Stimulated activated CD4-positive, alpha-beta T cell treated with anti-CD3 and anti-CD28 coated beads, Interleukin-2, amount 100 ng/mL, for 48 hours (primary cell): ENCODE data around the gene TRIO.

Experiments used
- DNase-seq, 2 donors: peaks; one replicate each; pipeline ENCODE4 v3.0.0-alpha.2; 2020

Gene TRIO

DNA sequence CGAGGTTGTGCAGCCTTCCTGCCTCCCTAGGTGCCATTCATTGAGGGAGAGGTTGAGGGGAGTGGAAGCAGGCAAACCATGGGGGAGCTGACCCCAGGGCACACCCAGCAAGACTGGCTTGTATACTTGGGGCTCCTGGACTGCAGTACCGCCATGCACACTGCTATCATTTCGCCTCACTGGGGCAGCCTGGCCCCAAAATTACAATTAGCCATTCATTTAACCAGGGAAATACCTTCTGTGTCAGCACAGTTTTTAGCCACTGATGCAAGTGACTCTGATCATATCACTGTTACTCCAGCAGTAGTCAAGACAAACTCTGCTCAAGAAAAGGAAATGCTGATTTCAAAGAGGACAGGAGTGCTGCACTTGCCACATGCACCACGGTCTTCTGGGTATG, 109.7 kb downstream of the TRIO start:
- DNase-seq: no peak

DNA sequence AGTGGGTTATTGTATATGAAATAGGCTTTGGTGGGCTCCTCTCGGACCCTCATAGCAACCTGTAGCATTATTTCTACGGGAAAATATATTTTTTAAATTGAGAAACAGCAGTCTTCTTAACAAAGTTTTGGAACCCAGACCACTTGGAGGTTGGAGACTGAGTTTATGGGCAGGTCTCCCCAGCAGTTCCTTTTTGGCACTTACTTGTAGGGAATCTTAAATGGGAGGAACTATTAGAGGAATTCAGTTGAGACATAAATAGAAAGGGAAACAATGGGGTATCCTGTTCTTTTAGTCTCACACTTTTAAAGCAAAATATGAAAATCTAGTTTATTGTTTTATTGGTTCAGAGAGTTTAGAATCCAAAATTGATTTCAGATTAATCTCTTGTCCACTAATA, 111.5 kb downstream of the TRIO start:
- no peak for DNase-seq

DNA sequence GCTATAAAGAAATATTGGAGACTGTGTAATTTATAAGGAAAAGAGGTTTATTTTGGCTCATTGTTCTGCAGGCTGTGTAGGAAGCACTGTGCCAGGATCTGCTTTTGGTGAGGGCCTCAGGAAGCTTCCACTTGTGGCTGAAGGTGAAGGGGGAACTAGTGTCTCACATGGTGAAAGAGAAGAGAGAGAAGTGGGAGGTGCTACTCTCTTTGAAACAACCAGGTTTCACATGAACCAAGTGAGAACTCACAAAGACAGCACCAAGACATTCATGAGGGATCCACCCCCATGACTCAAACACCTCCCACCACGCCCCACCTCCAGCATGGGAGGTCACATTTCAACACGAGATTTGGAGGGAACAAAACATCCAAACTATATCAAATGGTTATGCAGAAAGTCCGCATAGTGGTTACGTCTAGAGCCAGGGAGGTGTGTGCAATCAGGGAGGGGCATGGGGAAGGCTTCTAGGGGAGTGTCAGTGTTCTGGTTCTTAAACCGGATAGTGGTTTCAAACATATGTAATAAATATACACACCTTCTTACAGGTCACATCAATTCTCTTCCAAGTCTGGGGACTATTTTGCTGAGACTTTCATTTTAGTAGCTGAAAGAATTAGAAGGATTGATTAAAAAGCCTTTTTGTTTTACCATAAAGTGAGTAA, 113.0 kb downstream of the TRIO start:
- no peak for DNase-seq

DNA sequence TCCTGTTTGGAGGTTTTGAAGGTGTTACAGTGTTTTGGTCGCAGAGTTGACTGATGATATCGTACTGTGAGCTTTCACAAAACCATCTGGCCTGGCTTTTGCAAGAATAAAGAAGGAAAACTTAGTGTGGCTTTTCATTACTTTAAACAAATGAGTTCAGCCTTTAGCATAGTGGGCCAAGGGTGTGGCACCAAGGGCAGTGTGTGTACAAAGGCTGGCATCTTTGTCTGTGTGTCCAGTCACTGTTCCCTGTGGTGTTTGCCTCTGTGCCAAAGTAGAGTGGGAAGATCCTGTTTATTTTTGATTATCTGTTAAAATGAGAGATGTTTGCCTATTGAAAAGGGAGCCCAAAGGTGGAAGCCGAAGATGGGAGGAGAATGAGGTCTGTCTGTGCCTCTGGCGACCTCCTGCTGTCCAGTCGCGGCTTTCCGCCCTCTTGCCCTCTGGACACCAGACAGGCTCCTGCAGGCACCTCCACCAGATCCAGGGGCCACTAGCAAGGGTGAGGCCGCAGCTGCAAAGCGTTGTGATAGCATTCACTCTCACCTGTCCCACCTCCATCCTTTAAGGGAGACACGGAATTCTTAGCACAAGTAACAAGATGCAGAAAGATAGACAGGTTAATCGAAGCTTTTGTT, 113.7 kb downstream of the TRIO start:
- no peak for DNase-seq

DNA sequence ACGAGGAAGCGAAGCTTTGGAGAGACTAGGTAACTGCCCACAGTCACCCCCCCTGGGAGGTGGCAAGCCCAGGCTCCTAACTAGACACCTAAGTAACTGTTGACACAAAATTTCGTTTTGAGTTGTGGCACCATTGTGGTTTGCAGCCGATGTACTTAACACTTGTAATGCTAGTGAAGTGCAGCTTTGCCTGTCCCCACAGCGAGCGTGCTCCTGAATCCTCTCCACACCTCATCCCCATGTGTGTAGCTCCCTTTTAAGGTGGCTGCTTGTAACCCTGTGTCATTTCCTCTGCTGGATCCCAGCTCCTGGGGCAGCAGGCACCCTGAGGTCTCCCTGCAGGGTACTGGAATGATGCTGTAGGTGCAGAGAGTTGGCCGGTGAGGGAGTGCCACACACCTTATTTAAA, 114.9 kb downstream of the TRIO start:
- DNase-seq: no peak

DNA sequence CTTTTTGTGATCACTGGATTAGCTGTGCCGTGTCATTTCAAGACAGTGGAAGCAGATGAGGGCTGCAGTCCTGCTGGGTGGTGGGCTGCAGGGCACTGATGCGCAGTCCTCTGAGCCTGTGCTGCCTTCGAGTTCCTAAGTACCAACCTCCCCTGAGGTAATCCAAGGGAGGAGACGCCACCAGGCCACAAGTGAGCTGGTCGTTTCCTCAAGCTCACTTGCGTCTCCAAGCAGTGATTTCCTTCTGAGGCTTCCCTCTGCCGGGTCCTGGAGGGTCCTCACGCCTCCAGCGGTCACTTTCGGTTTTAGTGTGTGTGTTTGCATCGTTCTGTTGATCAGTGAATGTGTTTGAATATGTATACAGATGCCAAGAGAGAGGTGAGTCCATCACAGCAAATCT, 115.7 kb downstream of the TRIO start:
- no peak for DNase-seq

DNA sequence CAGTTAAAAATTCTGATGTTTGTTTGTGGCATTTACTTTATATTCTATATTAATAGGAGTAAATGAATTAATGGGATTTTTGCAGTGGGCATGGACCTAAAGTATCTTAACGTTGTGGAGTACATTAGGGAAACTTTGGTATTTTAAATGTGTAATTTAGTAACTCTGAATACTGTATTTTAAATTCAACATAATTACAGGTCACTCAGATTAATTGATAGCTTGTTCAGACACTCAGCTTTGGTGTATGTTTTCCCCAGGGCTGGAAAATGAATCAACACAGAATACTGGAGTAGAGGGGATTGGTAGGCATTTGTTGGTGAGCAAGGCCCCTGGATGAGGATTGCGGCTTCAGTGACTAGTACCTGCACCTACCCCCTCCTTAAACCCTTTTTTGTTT, 117.5 kb downstream of the TRIO start:
- no peak for DNase-seq

DNA sequence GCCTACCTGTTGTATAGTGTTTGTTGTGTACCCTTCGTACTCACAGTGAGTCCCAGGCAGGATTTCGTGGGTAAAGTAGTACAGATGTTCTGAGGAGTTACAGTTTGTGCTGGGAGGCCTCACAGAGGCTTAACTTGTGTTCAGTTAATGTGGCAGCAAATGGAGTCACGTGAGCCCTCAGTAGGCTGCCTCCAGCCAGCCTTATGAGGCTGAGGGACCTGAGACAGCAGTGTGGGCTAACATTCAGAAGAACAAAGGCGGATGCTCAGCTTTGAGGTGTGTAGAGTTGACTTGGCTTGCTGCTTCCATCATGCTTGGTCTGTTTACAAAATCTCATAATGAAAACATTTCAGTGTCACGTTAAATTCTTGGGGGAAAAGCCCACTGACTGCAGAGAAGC, 118.1 kb downstream of the TRIO start:
- no peak for DNase-seq

DNA sequence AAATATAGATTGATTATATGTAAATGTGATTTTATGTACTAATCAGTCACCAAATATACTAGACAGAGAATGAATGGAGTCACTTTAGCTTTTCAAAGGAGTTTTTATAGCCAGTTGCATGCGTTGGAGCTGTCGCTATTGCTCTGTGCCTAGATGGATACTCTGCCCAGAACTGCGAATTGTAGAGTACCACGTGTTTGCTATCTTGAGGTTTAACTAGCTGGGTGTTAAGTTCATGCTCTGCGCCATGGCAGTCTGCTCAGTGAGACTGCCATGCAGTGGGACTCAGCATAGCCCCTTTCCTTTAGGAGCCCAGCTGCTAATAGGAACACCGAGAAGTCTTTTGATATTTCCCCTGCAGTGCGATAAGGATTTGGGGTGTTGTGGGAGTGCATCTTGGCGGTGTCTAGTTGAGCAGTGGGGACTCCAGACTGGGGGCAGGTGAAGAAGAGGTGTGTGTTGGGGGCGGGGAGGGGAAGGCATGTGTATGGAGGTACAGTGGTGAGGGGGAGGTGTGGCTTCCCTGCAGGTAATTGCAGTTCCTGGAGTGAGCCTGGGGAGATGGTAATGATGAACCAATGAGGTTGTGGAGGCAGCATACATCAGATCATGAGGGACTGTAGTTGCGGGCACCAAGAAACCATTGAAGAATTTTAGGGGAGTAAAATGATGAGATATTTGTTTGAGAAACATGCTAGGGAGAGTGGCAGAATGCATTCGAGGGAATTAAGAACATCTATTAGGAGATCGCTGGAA, 118.9 kb downstream of the TRIO start:
- no peak for DNase-seq

DNA sequence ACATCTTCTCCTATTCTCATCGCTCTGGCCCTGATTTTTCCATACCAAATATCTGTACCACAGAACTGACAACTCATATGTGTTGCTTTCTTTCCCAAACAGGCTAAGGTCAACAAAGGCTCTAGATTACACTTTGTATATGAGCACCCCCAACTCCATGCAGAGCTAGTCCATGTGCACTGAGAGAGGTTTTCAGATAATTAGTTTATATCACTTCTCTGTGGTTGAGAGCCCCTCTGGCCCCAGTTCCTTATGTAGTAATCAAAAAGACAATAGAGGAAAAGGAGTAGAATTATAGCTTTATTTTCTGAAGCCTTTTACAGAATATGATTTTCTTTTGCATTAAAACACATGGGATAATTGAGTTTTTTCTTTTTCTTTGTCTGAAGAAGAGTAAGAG, 120.0 kb downstream of the TRIO start:
- no peak for DNase-seq

DNA sequence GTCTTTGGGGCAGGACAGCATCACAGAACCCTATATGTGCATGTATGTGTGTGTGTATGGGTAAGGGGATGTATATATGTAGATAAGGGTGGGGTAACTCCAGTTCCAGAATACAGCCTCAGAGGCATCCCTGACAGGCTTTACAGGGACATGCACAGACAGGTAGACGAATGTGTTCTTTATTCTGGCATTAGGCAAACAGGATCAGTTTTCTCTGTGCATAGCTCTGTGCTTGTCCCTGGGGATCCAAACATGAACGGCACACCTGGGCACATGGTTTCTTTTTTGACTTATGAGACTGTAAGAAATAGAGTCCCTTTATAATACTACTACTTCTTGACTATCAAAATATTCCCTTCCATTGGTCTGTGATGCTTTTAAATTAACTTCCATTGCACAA, 120.6 kb downstream of the TRIO start:
- DNase-seq: no peak

DNA sequence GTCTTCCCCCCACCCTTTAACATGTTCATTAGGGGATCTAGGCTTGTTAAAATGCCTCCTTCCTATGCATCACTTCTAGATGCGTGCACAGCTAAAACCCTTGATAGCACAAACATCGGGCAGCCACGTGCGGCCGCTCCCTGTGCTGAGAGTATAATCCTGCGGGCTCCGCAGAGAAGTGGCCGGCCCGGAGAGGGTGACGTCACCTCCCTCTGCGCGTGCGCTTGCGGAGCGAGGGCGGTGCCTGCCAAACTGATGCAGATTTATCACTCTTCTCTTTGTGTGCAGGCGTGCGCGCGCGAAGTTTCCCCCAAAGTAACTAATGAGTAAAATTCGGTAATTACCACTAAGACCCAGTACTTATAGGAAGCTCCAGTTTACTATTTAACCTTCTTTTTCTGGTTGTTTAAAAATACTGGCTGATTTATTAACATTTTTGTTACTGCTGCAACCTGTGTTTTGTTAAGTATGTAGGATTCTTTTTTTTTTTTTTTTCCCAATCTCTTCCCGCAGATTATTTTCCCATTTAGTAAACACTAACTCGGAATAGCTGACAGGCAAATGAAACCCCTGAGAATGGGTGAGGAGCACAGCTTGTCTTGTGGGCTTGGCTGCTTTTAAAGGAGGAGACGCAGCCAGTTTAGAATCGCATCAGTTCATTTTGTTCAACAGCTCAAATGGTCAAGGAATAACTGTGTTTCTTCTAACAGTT, 121.6 kb downstream of the TRIO start:
- peak; percentile 60 to 69 for DNase-seq

DNA sequence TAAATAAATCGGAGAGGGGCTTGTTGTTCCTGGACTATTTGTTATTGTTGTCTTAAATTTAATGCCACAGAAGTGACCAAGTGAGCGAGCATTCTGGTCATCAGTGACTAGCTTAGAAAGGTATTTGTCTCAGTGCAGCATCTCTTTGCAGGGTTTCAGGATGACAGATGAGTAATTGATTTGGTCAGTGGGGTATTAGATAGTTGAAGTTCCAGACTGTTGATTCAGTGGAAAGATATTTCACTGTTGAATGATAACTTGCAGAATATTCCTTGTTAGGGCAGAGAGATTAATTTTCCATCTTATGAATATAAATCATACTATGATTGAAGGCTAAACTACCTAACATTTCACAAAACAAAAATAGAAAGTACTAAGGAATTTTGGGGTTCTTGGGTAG, 122.4 kb downstream of the TRIO start:
- DNase-seq: no peak

DNA sequence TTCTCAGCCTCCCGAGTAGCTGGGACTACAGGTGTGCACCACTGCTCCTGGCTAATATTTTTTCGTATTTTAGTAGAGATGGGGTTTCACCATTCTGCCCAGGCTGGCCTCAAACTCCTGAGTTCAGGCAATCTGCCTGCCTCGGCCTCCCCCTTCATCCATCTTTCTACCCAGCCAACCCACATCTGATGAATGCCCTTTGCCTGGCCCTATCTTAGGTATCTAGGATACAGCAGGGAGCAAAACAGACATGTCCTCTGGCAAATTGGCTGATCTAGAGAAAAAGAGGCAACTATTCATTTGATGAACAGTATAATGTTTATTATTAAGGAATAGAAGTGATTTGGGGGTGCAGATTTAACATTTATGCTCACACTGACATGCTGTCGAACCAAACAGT, 123.0 kb downstream of the TRIO start:
- no peak for DNase-seq

DNA sequence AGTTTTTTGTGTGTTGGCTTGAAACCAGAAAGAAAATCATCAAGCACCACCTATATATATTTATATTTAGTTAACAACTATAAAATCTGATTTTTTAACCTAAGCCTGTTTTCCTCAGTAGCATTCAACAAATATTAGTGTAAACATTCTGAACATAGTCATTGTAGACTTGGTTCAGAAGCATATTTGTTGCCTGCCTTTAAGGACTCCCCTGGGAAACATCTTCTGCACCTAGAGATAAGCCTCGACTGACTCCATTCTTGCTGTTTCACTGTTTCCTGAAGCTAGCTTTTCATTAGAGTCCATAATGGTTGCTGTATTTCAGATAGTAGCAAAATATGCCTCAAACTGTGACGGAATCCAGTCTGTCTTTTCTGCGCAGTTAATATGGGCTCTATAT, 123.5 kb downstream of the TRIO start:
- DNase-seq: no peak

DNA sequence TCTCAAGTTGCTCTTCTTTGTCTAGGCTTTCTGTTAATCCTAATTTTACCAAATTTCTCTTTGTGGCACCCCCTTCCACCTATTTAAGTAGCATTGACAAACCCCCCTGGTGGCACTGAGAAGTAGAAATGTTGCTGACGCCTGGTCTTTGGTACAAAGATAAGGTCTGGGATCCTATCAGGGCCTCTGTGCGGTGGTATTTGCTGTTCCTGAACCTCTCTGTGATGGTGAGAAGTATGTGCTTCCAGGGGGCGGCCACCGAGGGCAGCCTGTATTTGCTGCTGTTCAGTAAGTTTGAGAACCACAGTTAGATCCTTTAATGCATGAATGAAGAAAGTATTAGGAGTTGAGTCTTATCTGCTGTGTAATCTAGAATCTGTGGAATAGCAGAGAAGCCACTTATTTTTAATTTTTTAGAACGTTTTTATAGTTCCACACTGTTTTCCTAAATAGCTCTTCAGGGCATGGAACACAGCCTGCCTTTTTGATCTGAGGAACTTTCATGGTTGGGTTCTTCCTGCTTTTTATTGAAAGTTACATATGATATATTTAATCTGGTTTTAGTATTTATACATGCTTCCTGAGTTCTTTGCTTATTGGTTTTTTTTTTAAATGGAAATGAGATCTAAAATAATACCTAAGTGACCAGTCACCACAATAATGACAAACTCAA, 124.2 kb downstream of the TRIO start:
- DNase-seq: no peak

DNA sequence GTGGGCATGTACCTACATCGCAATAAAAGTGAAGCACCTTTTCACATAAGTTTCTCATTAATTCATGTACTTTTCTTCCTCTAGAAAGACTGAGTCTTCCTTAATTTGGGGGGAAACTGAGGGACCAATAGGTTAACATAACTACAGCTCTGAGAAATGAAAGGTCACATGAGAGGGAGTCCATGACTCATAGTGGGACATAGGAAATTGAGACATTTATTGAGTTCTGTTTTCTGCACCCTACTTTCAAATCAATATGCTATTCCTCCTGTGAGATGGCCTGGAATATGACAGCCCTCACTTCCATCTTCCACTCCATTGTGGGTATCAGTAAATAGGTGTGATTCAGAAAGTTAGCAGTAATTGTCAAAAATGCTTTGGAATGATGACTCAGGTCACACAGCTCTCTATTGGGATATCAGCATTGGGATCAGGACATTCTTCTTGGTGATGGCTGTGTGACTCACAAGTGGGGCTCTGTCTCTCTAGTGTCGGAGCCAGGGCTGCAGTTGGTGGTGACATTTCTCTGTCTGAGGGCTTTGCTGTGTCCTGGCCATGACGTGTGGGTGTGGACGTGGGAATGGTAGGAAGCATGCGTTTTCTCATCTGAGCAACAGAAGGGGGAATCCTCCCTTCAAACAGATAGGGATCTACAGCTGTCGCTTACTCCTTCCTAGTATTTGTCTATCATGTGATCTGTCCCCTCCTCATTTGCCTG, 125.0 kb downstream of the TRIO start:
- no peak for DNase-seq

DNA sequence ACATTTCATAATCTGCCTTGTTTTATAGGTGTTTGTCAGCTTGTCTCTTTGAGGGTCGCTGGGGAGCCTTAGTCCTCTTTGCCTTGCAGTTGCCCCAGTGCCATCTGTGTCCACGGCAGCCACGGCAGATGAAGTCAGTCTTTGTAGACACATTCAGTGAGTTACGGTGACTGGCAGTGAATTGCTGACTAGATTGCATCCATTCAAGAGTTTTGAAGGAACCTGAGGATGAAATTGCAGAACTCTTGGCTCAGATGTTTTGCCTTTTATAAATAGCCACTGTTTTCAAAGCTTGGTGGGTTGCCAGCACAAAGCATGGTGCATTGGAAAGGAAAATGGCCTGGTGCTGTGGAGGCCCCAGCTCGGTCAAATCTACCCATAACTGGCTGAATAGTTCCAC, 125.6 kb downstream of the TRIO start:
- no peak for DNase-seq

DNA sequence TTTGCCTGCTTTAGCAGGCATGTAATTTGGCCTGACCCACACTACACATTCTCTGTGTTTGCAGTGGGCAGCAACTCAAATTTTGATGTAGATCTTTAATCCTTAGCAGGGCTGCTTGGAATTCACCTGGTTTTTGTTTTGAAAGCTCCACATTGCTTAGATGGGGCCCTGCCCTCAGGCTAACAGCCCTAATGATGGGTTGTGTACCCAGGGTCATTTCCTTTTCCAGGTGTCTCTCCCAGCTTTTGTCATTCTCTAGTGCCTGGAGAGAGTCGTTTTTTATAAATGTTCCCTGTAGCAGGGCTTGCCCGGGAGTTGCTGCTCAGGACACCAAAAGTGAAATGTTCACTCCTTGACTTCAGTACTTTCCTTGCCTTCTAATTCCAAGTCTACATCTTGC, 126.3 kb downstream of the TRIO start:
- DNase-seq: no peak

DNA sequence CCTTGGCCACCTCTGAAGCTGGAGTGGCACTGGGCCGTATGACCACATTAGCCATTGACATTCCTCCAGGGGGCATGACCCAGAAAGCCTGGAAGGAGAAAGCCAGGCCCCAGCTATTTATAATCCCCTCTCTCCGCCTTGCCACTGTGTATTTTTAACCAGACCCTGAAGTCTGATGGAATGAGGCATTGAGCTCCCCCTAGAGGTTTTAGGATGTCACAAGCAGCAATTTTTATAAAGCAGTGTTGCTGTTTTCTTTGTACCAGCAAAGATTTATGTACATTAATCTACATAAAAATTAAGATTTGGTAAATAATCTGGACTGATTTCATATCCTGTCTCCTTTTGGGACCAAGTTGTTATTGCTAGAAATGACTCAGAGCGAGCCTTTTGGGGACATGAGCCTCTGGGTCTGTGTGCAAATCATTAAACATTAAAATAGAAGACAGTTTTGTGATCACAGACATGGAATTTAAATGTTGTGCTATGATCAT, 127.1 kb downstream of the TRIO start:
- no peak for DNase-seq

DNA sequence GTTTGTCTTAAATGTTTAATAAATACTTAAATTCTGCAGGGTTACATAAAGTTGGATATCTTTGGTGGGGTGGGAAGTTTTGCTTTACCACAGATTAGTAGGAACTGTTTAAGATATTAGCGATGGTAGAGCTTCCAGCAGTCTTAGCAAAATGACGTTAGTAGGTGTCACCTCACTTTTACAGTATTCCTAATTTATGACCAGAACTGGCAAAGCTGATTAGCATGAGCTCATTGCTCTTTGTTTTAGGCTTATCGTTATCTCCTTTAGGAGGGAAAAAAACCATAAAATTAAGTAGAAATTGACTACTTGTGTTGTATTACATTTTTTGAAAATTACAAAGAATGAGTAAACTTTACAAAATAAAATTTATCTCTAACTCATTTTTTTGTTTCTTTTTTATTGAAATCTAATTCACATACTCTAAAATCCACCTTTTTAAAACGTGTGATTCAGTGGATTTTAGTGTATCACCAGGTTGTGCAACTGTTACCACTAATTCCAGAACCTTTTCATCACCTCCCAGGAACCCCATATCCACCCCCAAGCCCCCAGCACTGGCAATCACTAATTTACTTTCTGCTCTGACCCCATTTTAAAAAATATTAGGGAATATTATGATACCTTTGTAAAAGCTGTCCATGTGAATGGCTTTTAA, 129.5 kb downstream of the TRIO start:
- no peak for DNase-seq
